ENCODE data around the gene ZNF184.

ZNF184 gene

GRCh38 chr6:27472617-27473400 is at the start of gene ZNF184:
TSS of gene ZNF184 (minus strand) at chr6:27473105. CDS start at chr6:27472294, 811 bp downstream.
- DNase-seq, result peak; percentile 98

GRCh38 chr6:27518881-27519795 is 46.2 kb upstream of the ZNF184 start:
- DNase-seq, result peak; percentile 86

- DNase-seq, result no peak
Observed at GRCh38 chr6:27517928-27518787, 45.3 kb upstream of the ZNF184 start.

DNA sequence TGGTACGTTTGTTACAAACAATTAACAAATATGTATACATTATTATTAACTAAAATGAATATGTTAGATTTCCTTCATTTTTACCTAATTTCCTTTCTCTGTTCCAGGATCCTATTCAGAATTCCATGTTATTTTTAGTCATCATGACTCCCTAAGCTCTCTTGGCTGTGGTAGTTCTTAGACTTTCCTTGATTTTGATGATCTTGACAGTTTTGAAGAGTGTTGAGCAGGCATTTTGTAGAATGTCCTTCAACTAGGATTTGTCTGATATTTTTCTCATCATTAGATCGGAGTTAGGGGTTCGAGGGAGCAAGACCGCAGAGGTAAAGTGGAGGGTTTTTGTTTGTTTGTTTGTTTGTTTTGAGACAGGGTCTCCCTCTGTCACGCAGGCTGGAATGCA is 44.3 kb upstream of the ZNF184 start:
- no peak for DNase-seq

DNA sequence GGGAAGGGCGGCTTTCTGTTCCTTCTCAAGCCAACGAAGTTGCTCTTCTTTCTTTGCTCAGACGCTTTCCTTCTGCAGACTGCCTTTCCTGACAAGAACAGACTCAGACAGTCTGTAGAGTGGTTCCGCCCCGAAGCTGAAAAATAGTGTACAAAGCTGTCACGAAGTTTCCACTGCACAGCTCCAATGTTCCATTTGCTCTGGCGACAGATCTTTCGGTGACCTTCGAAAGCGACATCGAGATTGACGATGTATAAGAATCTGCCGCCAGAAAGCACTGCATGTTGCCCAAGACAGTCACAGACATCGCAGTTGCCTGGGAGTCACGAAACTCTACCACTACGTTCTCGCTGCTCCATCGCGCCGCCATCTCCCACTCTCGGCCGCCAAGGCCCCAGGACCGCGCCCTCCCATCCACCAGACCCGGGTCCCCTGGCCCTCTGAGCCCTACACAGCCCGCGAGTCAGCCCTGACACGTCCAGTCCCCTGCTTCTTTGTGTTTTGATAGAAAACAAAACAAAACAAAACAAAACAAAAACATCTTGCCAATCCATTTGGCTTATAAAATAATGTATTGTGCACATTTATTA is 42.1 kb upstream of the ZNF184 start:
- no peak for DNase-seq

- no peak for DNase-seq
Observed at GRCh38 chr6:27512525-27512924, 39.6 kb upstream of the ZNF184 start.

- no peak for DNase-seq
Observed at GRCh38 chr6:27507041-27507956, 34.4 kb upstream of the ZNF184 start.

DNA sequence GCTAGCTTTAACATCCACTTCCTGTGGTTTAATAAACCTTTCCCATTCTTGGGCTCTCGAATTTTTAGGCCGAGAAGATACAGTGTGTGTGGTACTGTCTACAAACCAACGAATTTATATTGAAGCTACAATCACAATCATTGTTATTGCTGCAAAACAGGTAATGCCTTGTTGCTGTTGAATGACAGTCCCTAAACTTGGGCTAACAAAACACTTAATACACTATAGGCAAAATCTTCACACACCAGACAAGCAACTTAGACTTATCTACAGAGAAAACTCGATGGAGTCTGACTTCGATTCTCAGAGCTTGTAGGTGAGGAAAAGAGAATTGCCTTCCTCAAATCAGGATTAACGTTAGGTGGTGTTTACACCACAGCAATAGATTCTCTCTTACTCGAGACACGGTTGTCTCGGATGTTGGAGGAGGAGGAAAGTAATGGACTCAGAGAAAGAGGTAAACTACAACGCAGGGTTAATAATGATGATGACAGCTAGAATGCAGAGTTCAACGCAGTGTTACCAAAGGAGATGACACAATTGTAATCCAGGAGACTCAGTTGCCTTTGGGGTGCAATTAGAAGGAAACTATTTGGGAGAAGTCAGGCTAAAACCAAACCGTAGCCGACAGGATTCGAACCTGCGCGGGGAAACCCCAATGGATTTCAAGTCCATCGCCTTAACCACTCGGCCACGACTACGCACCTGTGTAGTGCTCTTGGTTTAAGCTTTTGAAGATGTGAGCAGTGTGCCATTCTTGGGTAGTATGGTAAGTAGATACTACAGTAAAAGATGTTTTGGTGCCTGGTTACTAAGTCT is 32.5 kb upstream of the ZNF184 start:
- peak; percentile 74 for DNase-seq

DNA sequence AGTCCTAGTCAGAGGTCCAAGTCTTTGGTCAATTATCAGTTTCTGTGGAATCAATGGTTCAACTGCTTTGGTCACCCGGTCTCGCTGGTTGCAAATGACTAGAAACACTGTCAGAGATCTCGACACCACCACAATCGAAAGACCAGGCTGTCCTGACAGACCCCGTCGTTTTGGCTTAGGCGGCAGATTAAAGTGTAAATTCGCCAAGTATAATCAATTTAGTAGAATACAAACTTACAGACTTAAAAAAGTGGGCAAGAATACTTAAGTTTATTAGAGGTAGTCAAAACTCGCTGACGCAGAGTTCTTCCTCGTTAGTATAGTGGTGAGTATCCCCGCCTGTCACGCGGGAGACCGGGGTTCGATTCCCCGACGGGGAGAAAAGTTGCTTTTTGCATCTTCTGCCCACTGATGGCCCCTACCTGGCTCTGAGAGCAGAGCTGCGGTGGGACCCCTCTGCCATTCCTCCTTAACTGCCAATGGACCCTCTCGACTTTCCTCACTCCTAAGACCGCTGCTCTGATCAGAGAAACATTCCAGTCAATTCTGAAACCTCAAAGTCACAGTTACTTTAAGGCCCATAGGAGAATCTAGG is 30.6 kb upstream of the ZNF184 start:
- DNase-seq, result peak; percentile 74

- DNase-seq, result peak; percentile 79
Observed at GRCh38 chr6:27502508-27503435, 29.9 kb upstream of the ZNF184 start.

DNA sequence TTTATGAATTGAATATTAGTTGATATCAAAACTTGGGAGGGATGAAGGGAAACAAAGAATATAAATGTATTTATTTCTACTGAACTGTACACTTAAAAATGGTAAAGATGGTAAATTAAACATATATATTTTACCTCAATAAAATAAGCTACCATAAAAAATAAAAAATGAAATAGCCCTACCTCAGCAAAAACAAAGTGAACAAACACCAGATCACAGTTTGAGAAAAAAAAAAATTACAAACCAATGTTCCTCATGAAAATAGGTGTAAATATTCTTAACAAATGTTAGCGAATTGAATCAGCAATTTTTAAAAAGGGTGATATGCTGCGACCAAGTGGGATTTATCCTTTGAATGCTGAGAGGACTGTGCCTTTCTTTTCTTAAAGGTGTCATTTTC is 28.3 kb upstream of the ZNF184 start:
- DNase-seq, result no peak

GRCh38 chr6:27500177-27500576 is 27.3 kb upstream of the ZNF184 start:
- no peak for DNase-seq

GRCh38 chr6:27495386-27496135 is 22.7 kb upstream of the ZNF184 start:
- DNase-seq, result peak; percentile 89

DNA sequence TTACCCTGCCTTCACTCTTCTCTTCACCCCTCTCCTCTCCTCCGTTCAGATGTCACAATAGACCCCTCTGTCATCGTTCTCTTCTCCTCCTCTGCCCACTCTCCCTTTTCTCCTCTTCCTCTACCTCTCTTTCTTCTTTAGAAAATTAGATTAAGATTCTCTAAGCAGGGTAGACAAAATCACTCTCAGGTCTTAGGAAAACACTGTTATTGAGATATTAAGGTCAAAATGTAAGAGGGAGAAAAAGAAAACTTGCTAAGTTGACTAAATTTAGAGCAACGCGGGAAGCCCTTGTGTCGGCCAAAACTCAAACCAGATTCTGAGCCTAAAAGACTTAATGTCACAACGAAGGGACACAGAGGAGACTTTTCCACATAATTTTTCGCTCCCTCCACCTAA is 22.1 kb upstream of the ZNF184 start:
- DNase-seq, result no peak

GRCh38 chr6:27494103-27494502 is 21.2 kb upstream of the ZNF184 start:
- no peak for DNase-seq

DNA sequence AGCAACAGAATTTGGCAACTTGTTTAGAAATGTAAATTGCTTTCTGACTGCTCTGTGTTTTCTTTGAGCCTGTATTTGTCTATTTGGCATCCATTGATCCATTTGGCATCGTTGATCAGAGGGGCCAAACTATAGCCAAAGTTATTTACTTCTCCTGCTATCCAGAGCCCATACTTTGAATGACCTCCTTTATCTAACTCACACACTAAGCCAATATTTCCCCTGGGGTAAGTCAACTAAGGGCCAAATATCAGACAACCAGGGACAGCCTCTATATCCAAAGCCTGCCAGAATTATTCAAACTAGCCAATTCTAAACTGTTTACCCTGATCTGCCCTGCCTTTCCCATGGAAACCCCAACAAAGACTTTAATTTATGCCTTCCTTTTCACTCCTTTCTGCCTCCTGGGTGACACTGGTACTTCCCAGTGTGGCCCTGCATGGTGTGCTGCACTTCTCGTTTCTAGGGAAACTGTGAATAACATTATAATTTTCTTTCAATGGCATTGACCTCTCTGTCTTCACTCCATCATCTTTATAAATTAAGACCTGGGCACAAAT is 19.8 kb upstream of the ZNF184 start:
- no peak for DNase-seq

- DNase-seq, result peak; percentile 95
Observed at GRCh38 chr6:27479319-27480182, 6.6 kb upstream of the ZNF184 start.
